GM23248 (cell line): ENCODE data around the gene TMEM38A.

ENCODE experiments used
- EZH2 ChIP-seq: fragments of 200-600 bp; sonication (generic); IDR thresholded peaks from 2 replicates; pipeline ENCODE4 v1.6.1; 2018; ENCODE audit warnings: antibody characterized with exemption, mild to moderate bottlenecking; ENCODE audit not compliant: insufficient read depth, poor library complexity, severe bottlenecking
- EZH2phosphoT487 ChIP-seq: fragments of 200-600 bp; sonication (generic); IDR thresholded peaks from 2 replicates; pipeline ENCODE4 v1.6.1; 2018; ENCODE audit warnings: antibody characterized with exemption, moderate library complexity, mild to moderate bottlenecking, low read depth; ENCODE audit not compliant: insufficient read depth

- TF ChIP-seq EZH2 (no peak), EZH2phosphoT487 (no peak)
Observed at GRCh38 chr19:16654140-16654539, 6.8 kb upstream of the TMEM38A start.
